GM15510 (cell line): ENCODE measurements around the gene GOLGA7B.

ENCODE experiments used
- POLR2A ChIP-seq: IDR thresholded peaks from 3 replicates; pipeline ENCODE4 v1.6.1; 2011; ENCODE audit warnings: borderline replicate concordance; ENCODE audit not compliant: insufficient read length; ENCODE audit errors: extremely low read depth

GOLGA7B gene

DNA sequence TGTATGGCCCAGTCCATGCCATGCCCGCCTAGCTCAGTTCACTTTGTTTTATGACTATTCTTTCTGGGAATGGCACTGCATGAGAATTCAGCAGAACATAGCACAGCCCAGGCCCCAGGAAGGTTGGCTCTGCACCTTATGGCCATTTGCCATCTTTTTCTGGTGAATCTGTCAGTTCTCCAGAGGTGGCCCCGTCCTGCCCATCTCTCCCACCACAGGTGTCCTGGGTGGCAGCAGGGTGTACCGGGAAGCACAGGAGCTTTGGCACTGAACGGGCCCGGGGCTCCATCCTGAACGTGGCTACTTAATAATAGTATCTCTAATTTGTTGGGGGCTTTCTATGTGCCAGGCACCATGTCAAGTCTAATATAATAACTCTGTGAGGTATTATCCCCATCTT lies 24.7 kb downstream of the GOLGA7B start:
- TF ChIP-seq POLR2A: no peak

- no peak for TF ChIP-seq POLR2A
These were observed 25.7 kb downstream of the GOLGA7B start for GRCh38 chr10:97875391-97875790.

GRCh38 chr10:97876402-97876801 lies 26.8 kb downstream of the GOLGA7B start:
- TF ChIP-seq POLR2A: no peak

- no peak for TF ChIP-seq POLR2A
These were observed 29.6 kb downstream of the GOLGA7B start for GRCh38 chr10:97879241-97879640.

DNA sequence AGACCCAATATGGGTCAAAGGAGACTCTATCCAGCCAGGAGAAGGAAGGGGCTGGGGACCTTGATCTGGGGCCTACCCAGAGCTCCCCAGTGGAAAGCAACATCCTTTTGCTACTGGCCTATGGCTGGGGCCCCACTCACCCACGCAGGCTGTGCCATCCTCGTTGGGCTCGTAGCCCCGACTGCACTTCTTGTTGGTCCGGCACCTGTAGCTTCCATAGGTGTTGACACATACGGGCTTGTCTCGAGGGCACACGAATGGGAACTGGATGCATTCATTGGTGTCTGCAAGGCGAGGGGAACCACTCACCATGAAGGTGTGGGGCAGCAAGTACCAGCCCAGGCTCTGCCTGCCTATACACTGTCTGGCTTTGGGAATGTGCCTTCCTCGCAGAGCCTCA lies 30.5 kb downstream of the GOLGA7B start:
- no peak for TF ChIP-seq POLR2A

DNA sequence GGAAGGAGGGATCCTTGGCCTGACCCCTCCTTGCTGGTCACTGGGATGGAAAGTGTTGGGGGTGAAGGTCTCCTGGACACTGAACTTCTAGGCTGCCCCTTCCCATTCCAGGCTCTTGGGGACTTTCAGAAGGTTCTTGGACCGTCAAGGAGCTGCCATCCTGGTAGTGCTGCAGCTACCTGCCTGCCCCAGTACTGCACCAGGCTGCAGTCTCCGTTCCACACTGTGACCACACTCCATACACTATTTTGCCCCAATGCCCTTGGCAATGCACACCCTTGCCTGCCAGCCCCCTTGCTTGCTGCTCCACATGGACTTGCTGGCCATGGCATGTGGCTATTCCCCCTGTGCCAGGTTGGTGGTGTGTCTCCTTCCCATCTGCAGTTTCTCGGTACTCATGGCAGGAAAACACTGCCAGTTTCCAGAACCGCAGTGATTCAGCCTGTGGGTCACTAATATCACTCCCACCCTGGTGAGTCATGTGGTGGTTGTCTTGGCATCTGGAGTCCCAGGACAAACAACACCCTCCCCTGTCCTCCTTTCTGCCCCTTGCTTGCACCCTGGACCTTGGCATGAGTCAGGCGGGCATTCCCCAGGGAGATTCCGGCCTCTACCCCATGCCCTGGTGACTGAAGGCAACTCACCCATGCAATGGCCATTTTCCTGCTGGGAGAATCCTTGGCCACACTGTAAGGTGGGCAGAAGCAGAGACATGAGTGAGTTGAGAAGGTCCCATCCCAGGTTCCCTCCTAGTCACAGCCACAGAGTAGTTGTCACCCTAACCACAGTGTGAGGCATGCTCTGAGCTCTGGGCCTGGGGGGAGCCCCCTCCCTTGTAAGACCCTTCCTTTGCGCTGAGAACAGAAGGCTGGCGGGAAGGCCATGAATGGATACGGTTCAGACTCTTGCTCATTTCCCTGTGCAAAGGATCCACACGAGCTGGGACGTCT lies 32.8 kb downstream of the GOLGA7B start:
- no peak for TF ChIP-seq POLR2A

- TF ChIP-seq POLR2A: no peak
These were observed 33.4 kb downstream of the GOLGA7B start for GRCh38 chr10:97883092-97883485.

GRCh38 chr10:97886286-97886685 lies 36.6 kb downstream of the GOLGA7B start:
- TF ChIP-seq POLR2A: no peak

DNA sequence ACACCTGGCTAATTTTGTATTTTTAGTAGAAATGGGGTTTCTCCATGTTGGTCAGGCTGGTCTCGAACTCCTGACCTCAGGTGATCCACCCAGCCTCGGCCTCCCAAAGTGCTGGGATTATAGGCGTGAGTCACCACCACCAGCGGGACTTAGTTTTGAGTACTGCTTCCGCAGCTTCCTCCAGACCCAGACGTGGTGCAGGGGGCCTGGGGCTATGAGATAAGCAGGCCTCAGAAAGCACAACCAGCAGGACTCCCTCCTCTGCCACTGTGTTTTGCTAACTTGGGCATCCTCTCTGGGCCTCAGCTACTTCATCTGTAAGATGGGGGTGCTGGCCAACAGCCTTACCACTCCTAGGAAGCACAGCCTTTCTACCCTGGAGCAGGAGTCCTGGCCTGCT lies 37.8 kb downstream of the GOLGA7B start:
- no peak for TF ChIP-seq POLR2A

- no peak for TF ChIP-seq POLR2A
These were observed 38.5 kb downstream of the GOLGA7B start for GRCh38 chr10:97888134-97888533.

DNA sequence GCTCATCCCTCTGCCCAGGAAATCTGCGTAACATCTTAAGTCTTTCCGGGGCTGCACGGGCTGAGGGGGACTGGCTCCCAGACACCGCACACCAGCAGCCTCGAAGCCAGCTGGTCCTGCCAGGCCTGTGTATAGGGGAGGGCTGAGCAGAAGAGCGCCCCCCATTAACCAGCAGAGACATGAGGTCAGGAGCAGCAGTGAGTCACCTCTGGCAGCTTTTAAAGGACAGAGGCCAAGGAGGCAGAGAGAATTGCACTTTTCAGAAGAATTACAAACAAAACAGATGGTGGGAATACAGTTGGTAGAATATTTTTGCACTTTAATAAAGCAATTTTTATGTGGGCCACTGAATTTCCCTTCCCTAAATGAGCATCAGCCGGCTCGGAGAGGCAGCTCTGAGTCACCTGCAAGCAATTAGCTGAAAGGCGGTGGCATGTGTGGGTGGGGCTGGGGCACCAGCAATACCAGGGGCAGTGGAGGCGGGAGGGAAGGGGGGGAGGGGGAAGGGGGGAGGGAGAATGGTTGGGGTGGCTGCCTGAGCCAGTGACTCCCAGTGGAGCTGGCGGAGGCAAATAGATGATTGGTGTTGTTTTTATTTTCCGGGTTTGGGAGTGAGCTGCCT lies 39.1 kb downstream of the GOLGA7B start:
- TF ChIP-seq POLR2A: no peak

DNA sequence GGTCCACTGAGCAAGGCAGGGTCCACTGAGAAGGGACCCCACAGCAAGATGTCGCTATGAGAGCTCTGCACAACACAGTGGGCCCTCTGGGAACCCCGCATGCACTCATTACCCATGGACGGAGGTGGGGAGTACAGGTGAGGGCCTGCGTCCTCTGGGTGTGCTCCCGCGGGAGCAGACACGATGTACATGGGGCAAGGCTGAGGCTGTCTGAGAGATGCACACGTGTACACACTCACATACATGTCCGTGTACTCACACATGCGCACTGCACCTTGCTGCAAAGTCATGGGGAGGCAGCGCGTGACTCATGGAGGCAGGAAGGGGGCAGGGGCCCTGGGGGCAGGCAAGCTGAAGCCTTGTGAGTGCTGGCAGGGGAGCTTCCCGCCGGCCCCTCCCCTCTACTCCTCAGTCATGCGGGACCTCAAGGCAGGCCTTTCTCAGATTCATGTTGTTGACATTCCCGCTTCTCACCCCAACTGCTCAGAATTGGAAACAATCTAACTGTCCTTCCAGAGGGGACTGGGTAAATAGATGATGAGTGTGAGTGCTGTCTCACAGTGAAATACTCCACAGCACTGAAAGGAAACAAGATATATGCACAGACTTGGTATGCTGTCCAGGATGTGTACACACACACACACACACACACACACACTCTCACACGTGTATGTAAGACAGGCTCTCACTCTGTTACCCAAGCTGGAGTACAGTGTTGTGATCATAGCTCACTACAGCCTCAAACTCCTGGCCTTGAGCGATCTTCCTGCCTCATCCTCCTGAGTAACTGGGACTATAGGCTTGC lies 40.0 kb downstream of the GOLGA7B start:
- TF ChIP-seq POLR2A: no peak

GRCh38 chr10:97891497-97892167 lies 42.0 kb downstream of the GOLGA7B start:
- TF ChIP-seq POLR2A: no peak

GRCh38 chr10:97892506-97892905 lies 42.9 kb downstream of the GOLGA7B start:
- no peak for TF ChIP-seq POLR2A
